A549 (cell line): ENCODE data around the gene ARHGAP4. TPM values are rescaled to one million over a fixed set of nuclear protein-coding genes. Genes with fewer than 3 reads are reported as not detected.

ENCODE experiments used
- ATAC-seq, 2 experiments: fragments of 200-7000 bp in 1 of 2; fragments of >200 bp in 1 of 2; cut with Nextera tagmentation in 1 of 2; cut with Tn5 transposase in 1 of 2; 3 replicates each; pipeline versions ENCODE4 v1.8.0 to v1.9.1; 2018 to 2020; ENCODE audit warnings: mild to moderate bottlenecking in 1 of 2, moderate library complexity in 1 of 2
- CTCF ChIA-PET: fragments of 300-600 bp; sonication (Branson Sonifier 250); formaldehyde crosslinking; extraction: SDS; loops from one replicate; lab custom pipeline; 2021; ENCODE audit warnings: antibody characterized with exemption, inconsistent platforms; lab: Yijun Ruan, JAX
- POLR2A ChIA-PET: fragments of 350-600 bp; formaldehyde crosslinking; extraction: SDS; loops from one replicate; lab custom pipeline; 2021; ENCODE audit warnings: antibody characterized with exemption, inconsistent platforms; lab: Yijun Ruan, JAX
- DNase-seq, 2 experiments: peaks; one replicate each; pipeline versions ENCODE4 v3.0.0 to v3.0.0-alpha.2; 2011 to 2016; ENCODE audit warnings: low read depth in 1 of 2, low spot score in 1 of 2
- FAIRE-seq: peaks from 2 replicates; lab custom pipeline; 2011; peaks lifted over from hg19 to GRCh38; lab: Jason Lieb, UNC
- H3K27ac ChIP-seq, 2 experiments: fragments of >200 bp; sonication (Bioruptor Twin); formaldehyde crosslinking; 3 replicates each; pipeline ENCODE4 v1.5.1; 2016 to 2017
- H3K4me1 ChIP-seq: fragments of >200 bp; sonication (Bioruptor Twin); formaldehyde crosslinking; 3 replicates; pipeline ENCODE4 v1.6.1; 2016
- H3K4me2 ChIP-seq: fragments of >200 bp; sonication (Bioruptor Twin); formaldehyde crosslinking; 3 replicates; pipeline ENCODE4 v1.6.1; 2016
- H3K4me3 ChIP-seq: fragments of >200 bp; sonication (Bioruptor Twin); formaldehyde crosslinking; 3 replicates; pipeline ENCODE4 v1.5.1; 2016
- H3K9me3 ChIP-seq: fragments of >200 bp; sonication (Bioruptor Twin); formaldehyde crosslinking; 3 replicates; pipeline ENCODE4 v1.6.1; 2016
- CBX2 ChIP-seq: fragments of 200-600 bp; sonication (generic); IDR thresholded peaks from 2 replicates; pipeline ENCODE4 v1.6.1; 2016; ENCODE audit warnings: low read depth, mild to moderate bottlenecking, borderline replicate concordance
- CBX8 ChIP-seq: fragments of 200-600 bp; sonication (generic); IDR thresholded peaks from 2 replicates; pipeline ENCODE4 v1.6.1; 2016
- EP300 ChIP-seq, 2 experiments: fragments of >200 bp; sonication (Bioruptor Twin); formaldehyde crosslinking; IDR thresholded peaks; 2 replicates in 1 of 2; 3 replicates in 1 of 2; pipeline ENCODE4 v1.6.1; 2016 to 2017
- FOSB ChIP-seq: fragments of 250-450 bp; sonication (Bioruptor Pico); IDR thresholded peaks from 2 replicates; pipeline ENCODE4 v1.5.0; 2020; ENCODE audit warnings: mild to moderate bottlenecking, moderate library complexity
- FOSL2 ChIP-seq, 2 experiments: fragments of 450-650 bp in 1 of 2; fragments of >200 bp in 1 of 2; sonication (Bioruptor Twin) in 1 of 2; formaldehyde crosslinking; IDR thresholded peaks; 2 replicates each; pipeline versions ENCODE4 v1.5.0 to v1.6.1; 2016 to 2020; ENCODE audit warnings: mild to moderate bottlenecking in 1 of 2, moderate library complexity in 1 of 2
- GATA3 ChIP-seq: IDR thresholded peaks from 2 replicates; pipeline ENCODE4 v1.6.1; 2012; ENCODE audit warnings: borderline replicate concordance
- HDAC2 ChIP-seq: fragments of 200-600 bp; sonication (generic); IDR thresholded peaks from 2 replicates; pipeline ENCODE4 v1.6.1; 2016
- HEYL ChIP-seq: fragments of 250-450 bp; sonication (Bioruptor Pico); IDR thresholded peaks from 2 replicates; pipeline ENCODE4 v1.8.0; 2021; ENCODE audit warnings: mild to moderate bottlenecking, moderate library complexity
- JUNB ChIP-seq: fragments of >200 bp; sonication (Bioruptor Twin); formaldehyde crosslinking; IDR thresholded peaks from 2 replicates; pipeline ENCODE4 v1.6.1; 2016
- KDM1A ChIP-seq: fragments of 200-600 bp; sonication (generic); IDR thresholded peaks from 2 replicates; pipeline ENCODE4 v1.6.1; 2016; ENCODE audit warnings: low read depth, mild to moderate bottlenecking
- MAFK ChIP-seq: fragments of 450-650 bp; IDR thresholded peaks from 2 replicates; pipeline ENCODE4 v1.6.1; 2014; ENCODE audit not compliant: partially characterized antibody
- MAZ ChIP-seq: fragments of 150-350 bp; IDR thresholded peaks from 2 replicates; pipeline ENCODE4 v1.6.1; 2014; ENCODE audit warnings: antibody characterized with exemption, low read depth, low read length, borderline replicate concordance
- NFE2L2 ChIP-seq: fragments of 150-350 bp; conservative IDR thresholded peaks from 2 replicates; pipeline ENCODE4 v1.6.1; 2014; ENCODE audit warnings: low read length
- NR3C1 ChIP-seq: fragments of >200 bp; sonication (Bioruptor Twin); formaldehyde crosslinking; IDR thresholded peaks from 3 replicates; pipeline ENCODE4 v1.6.1; 2017
- POLR2A ChIP-seq: IDR thresholded peaks from 2 replicates; pipeline ENCODE4 v1.6.1; 2012; ENCODE audit warnings: mild to moderate bottlenecking, low read length
- POLR2AphosphoS2 ChIP-seq: conservative IDR thresholded peaks from 2 replicates; pipeline ENCODE4 v1.6.1; 2012; ENCODE audit warnings: low read length, improper control_type of control experiment, inconsistent platforms
- RAD21 ChIP-seq, 2 experiments: fragments of >200 bp in 1 of 2; sonication (Bioruptor Twin) in 1 of 2; formaldehyde crosslinking in 1 of 2; IDR thresholded peaks in 1 of 2; conservative IDR thresholded peaks in 1 of 2; 2 replicates in 1 of 2; 3 replicates in 1 of 2; pipeline ENCODE4 v1.6.1; 2012 to 2018; ENCODE audit warnings: inconsistent platforms in 1 of 2
- RARB ChIP-seq: fragments of 250-450 bp; sonication (Bioruptor Pico); IDR thresholded peaks from 2 replicates; pipeline ENCODE4 v1.8.0; 2021; ENCODE audit warnings: mild to moderate bottlenecking, moderate library complexity
- RCOR1 ChIP-seq: fragments of 150-350 bp; IDR thresholded peaks from 2 replicates; pipeline ENCODE4 v1.6.1; 2014; ENCODE audit warnings: antibody characterized with exemption, low read length, low read depth
- RNF2 ChIP-seq: fragments of 200-600 bp; sonication (generic); IDR thresholded peaks from 2 replicates; pipeline ENCODE4 v1.6.1; 2016; ENCODE audit warnings: low read depth, mild to moderate bottlenecking, antibody characterized with exemption, moderate library complexity, borderline replicate concordance
- SMC3 ChIP-seq: fragments of >200 bp; sonication (Bioruptor Twin); formaldehyde crosslinking; IDR thresholded peaks from 3 replicates; pipeline ENCODE4 v1.6.1; 2018; ENCODE audit warnings: inconsistent platforms
- SREBF2 ChIP-seq: fragments of 450-650 bp; IDR thresholded peaks from 2 replicates; pipeline ENCODE4 v1.6.1; 2014; ENCODE audit warnings: mild to moderate bottlenecking, moderate library complexity
- TFCP2L1 ChIP-seq: fragments of 250-450 bp; sonication (Bioruptor Pico); IDR thresholded peaks from 2 replicates; pipeline ENCODE4 v1.5.0; 2021; ENCODE audit warnings: mild to moderate bottlenecking
- ZC3H11A ChIP-seq: fragments of 450-650 bp; IDR thresholded peaks from 2 replicates; pipeline ENCODE4 v1.6.1; 2014; ENCODE audit warnings: antibody characterized with exemption, mild to moderate bottlenecking
- ZFP36 ChIP-seq: fragments of 450-650 bp; IDR thresholded peaks from 2 replicates; pipeline ENCODE4 v1.6.1; 2014; ENCODE audit warnings: borderline replicate concordance; ENCODE audit not compliant: partially characterized antibody
- ZSCAN20 ChIP-seq: fragments of 250-450 bp; sonication (Bioruptor Pico); IDR thresholded peaks from 2 replicates; pipeline ENCODE4 v1.8.0; 2022; ENCODE audit warnings: mild to moderate bottlenecking, moderate library complexity
- WGBS: methylation state at CpG from one replicate; pipeline ENCODE4 v1.1.6; 2017; ENCODE audit errors: missing lambda C conversion rate; 5-methylcytosine and 5-hydroxymethylcytosine counted together
- polyA plus RNA-seq, 4 experiments: library from polyadenylated mRNA; depleted of rRNA in 3 of 4; stranded (reverse); fragments of >200 nt; fragmentation: RNase III in 1 of 4; extraction: RNeasy Plus Mini Kit Qiagen cat#74134 plus additional on column Dnase treatment in 1 of 4; gene quantifications; 2 replicates in 3 of 4; 3 replicates in 1 of 4; pipeline ENCODE4 v1.2.3, GENCODE V29; 2011 to 2017
- TF ChIP-seq, protein P1 (sequence below): IDR thresholded peaks from 2 replicates; pipeline ENCODE4 v1.6.1; 2012
- TF ChIP-seq, protein P2 (sequence below): fragments of 250-450 bp; sonication (Bioruptor Pico); IDR thresholded peaks from 2 replicates; pipeline ENCODE4 v1.5.0; 2020; ENCODE audit warnings: low read depth, mild to moderate bottlenecking, moderate library complexity
- TF ChIP-seq, protein P3 (sequence below): fragments of >200 bp; sonication (Bioruptor Twin); formaldehyde crosslinking; IDR thresholded peaks from 3 replicates; pipeline ENCODE4 v1.6.1; 2016
- TF ChIP-seq, protein P4 (sequence below): fragments of 450-650 bp; IDR thresholded peaks from 2 replicates; pipeline ENCODE4 v1.6.1; 2014; ENCODE audit warnings: antibody characterized with exemption

Gene ARHGAP4
- polyA plus RNA-seq, 2 of the 4 experiments (the other 2 are of a cell fraction): 0.78 to 0.98 TPM

DNA sequence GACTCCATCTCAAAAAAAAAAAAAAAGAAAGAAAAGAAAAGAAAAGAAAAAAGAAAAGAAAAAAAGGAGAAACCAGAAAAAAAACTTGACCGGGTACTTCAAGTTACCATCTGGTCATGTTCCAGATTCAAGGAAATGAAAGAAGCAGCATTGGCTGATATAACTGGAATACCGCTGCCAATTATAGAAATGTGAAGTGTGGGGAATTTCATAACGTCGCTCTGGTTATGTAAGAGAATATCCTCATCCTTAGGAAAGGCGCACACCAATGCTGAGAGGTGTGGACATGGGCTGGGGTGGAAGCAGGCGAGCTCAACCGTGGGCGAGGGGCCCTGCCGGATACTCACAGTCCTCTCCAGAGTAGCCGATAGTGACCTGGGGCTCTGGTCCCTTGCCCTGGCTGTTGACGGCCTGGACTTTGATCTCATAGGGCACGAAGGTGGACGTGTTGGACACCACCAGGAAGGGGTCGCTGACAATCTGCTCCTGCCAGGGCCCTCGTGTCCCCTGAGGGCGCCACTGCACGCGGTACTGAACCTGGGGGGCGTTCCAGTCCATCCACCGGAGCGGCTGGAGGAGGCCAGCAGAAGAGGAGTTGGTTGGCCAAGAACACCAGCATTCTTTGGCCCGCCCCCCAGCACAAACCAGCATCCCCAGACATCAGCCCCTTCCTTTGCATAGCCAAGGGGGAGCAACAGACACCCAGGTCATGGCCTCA, 59.6 kb downstream of the ARHGAP4 start (continued):
- TF ChIP-seq, protein P1, sequence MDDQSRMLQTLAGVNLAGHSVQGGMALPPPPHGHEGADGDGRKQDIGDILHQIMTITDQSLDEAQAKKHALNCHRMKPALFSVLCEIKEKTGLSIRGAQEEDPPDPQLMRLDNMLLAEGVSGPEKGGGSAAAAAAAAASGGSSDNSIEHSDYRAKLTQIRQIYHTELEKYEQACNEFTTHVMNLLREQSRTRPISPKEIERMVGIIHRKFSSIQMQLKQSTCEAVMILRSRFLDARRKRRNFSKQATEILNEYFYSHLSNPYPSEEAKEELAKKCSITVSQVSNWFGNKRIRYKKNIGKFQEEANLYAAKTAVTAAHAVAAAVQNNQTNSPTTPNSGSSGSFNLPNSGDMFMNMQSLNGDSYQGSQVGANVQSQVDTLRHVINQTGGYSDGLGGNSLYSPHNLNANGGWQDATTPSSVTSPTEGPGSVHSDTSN: no peak
- TF ChIP-seq, protein P2, sequence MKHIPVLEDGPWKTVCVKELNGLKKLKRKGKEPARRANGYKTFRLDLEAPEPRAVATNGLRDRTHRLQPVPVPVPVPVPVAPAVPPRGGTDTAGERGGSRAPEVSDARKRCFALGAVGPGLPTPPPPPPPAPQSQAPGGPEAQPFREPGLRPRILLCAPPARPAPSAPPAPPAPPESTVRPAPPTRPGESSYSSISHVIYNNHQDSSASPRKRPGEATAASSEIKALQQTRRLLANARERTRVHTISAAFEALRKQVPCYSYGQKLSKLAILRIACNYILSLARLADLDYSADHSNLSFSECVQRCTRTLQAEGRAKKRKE (CRISPR knock-in tag): no peak
- TF ChIP-seq RARB (no peak), CBX8 (no peak), SREBF2 (no peak), POLR2A (no peak)
- TF ChIP-seq, protein P3, sequence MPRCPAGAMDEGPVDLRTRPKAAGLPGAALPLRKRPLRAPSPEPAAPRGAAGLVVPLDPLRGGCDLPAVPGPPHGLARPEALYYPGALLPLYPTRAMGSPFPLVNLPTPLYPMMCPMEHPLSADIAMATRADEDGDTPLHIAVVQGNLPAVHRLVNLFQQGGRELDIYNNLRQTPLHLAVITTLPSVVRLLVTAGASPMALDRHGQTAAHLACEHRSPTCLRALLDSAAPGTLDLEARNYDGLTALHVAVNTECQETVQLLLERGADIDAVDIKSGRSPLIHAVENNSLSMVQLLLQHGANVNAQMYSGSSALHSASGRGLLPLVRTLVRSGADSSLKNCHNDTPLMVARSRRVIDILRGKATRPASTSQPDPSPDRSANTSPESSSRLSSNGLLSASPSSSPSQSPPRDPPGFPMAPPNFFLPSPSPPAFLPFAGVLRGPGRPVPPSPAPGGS: no peak

DNA sequence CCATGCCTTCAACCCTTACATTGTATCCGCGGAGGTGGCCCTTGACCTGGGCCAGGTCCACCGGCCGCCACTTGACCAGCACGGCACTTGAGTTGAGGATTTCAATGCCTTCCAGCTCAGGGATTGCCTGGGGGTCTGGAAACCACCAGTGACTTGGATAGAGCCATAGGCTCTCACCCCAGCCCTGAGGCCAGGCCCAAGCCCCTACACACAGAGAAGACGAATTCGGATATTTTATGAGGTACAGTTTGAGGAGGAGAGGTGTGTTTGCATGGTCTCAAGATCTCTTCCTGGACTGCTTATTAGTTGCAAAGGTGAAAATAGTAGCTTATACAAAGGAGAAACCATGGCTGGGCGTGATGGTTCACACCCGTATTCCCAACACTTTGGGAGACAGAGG, 60.4 kb downstream of the ARHGAP4 start:
- Histone ChIP-seq H3K27ac (no peak overlapping the region), H3K9me3 (no peaks in the 10 kb centered on the region), H3K4me3 (no peak overlapping the region), H3K4me1 (no peaks in the 10 kb centered on the region), H3K4me2 (no peak overlapping the region)
- ChIA-PET CTCF (no interaction called here), POLR2A (no interaction called here)
- 89% methylated on average over 9 of the region's 9 CpGs for WGBS
- TF ChIP-seq, protein P2 (CRISPR knock-in tag): no peak
- TF ChIP-seq POLR2A (no peak), KDM1A (no peak), JUNB (no peak), ZC3H11A (no peak), CBX8 (no peak), CBX2 (no peak), RARB (no peak), MAZ (no peak), RAD21 (conservative IDR thresholded peaks at IDR 0.05 in 1 of 2, IDR thresholded peaks at IDR 0.05 in 1 of 2) (no peak), ZSCAN20 (CRISPR knock-in tag) (no peak), FOSB (CRISPR knock-in tag) (no peak), MAFK (no peak), POLR2AphosphoS2 (no peak), EP300 (IDR thresholded peaks at IDR 0.05) (no peak), SMC3 (no peak), NFE2L2 (no peak)
- TF ChIP-seq, protein P4, sequence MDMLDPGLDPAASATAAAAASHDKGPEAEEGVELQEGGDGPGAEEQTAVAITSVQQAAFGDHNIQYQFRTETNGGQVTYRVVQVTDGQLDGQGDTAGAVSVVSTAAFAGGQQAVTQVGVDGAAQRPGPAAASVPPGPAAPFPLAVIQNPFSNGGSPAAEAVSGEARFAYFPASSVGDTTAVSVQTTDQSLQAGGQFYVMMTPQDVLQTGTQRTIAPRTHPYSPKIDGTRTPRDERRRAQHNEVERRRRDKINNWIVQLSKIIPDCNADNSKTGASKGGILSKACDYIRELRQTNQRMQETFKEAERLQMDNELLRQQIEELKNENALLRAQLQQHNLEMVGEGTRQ: no peak
- DNase-seq (no peak), ATAC-seq (no peak), FAIRE-seq (no peak)

DNA sequence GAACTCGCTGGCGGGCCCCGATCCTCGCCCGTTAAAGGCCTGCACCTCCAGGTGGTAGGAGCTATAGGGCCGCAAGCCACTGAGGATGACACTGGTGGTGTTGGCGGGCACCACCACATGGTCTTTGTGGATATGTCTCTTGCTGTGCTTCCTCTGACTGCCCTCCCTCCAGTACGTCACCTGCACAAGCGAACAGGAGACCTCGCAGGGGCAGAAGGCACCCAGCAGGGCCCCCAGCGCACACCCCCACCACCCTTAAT, 60.8 kb downstream of the ARHGAP4 start:
- H3K4me3 ChIP-seq: no peak overlapping the region
- WGBS: 100% methylated on average over 2 of the region's 11 CpGs
- TF ChIP-seq POLR2AphosphoS2 (no peak), HDAC2 (no peak), HEYL (CRISPR knock-in tag) (no peak), TFCP2L1 (CRISPR knock-in tag) (no peak), ZFP36 (no peak), NR3C1 (no peak), FOSB (CRISPR knock-in tag) (no peak), POLR2A (no peak), GATA3 (no peak), CBX2 (no peak), RNF2 (no peak), FOSL2 (IDR thresholded peaks at IDR 0.05) (no peak), FOSL2 (CRISPR knock-in tag; IDR thresholded peaks at IDR 0.05) (no peak), RCOR1 (no peak)
- TF ChIP-seq, protein P1: no peak
- DNase-seq (no peak), ATAC-seq (no peak), FAIRE-seq (no peak)
- no peaks in the 10 kb centered on the region for H3K9me3 ChIP-seq
- POLR2A ChIA-PET: no interaction called here
- CTCF ChIA-PET: interaction anchor here (0.7 kb wide), 1 partner anchor 1703 kb away, joined by 3 read pairs; no protein-coding TSS in a partner anchor
- H3K27ac ChIP-seq: no peak overlapping the region
- no peaks in the 10 kb centered on the region for H3K4me1 ChIP-seq
- no peak overlapping the region for H3K4me2 ChIP-seq
